HepG2 (cell line): ENCODE data around the gene PPOX. TPM values are rescaled to one million over a fixed set of nuclear protein-coding genes. Genes with fewer than 3 reads are reported as not detected.

Experiments used
- ATAC-seq: fragments of 200-7000 bp; cut with Tn5 transposase; 3 replicates; pipeline ENCODE4 v1.9.1; 2020; ENCODE audit warnings: mild to moderate bottlenecking, moderate library complexity
- BruUV-seq: library from RNA; stranded (reverse); fragments of 400-500 nt; replicated peaks from 2 replicates; lab custom pipeline; 2021; lab: Mats Ljungman, UMichigan
- CTCF ChIA-PET: fragments of 300-600 bp; formaldehyde crosslinking; extraction: SDS; loops from one replicate; lab custom pipeline; 2021; ENCODE audit warnings: low total read pairs, inconsistent platforms, low intra/inter-chr PET ratio; lab: Yijun Ruan, JAX
- POLR2A ChIA-PET: fragments of 350-600 bp; sonication (Branson Sonifier 250); formaldehyde crosslinking; loops from one replicate; lab custom pipeline; 2020; ENCODE audit warnings: antibody characterized with exemption, inconsistent platforms; lab: Yijun Ruan, JAX
- DNase-seq: peaks from one replicate; pipeline ENCODE4 v3.0.0-alpha.2; 2015; ENCODE audit warnings: low spot score
- FAIRE-seq: peaks from 3 replicates; lab custom pipeline; 2011; peaks lifted over from hg19 to GRCh38; lab: Jason Lieb, UNC
- H2AFZ ChIP-seq: one replicate; pipeline ENCODE4 v1.6.1; 2011; ENCODE audit warnings: low read length, inconsistent platforms
- H3K27ac ChIP-seq: fragments of 300-600 bp; 3 replicates; pipeline ENCODE4 v1.8.0; 2011; ENCODE audit warnings: mixed run types, mild to moderate bottlenecking, mixed read lengths, low read length, inconsistent platforms; ENCODE audit not compliant: insufficient read depth; ENCODE audit errors: extremely low read length
- H3K27me3 ChIP-seq, 2 experiments: fragments of 200-600 bp in 1 of 2; 2 replicates in 1 of 2; 3 replicates in 1 of 2; pipeline versions ENCODE4 v1.6.0 to v1.8.0; 2011; ENCODE audit warnings: low read length in 2 of 2, mild to moderate bottlenecking in 2 of 2, moderate library complexity in 2 of 2, inconsistent platforms in 1 of 2; ENCODE audit not compliant: insufficient read depth in 2 of 2, control insufficient read depth in 1 of 2
- H3K36me3 ChIP-seq, 2 experiments: fragments of 200-600 bp in 1 of 2; replicated peaks in 1 of 2; 2 replicates in 1 of 2; 3 replicates in 1 of 2; pipeline versions ENCODE4 v1.5.1 to v1.8.0; 2011; ENCODE audit warnings: low read length in 2 of 2, inconsistent platforms in 1 of 2; ENCODE audit not compliant: insufficient read depth in 2 of 2, control insufficient read depth in 1 of 2
- H3K4me1 ChIP-seq: 2 replicates; pipeline ENCODE4 v1.5.1; 2012; ENCODE audit warnings: low read length, inconsistent platforms; ENCODE audit not compliant: insufficient read depth
- H3K4me2 ChIP-seq: 2 replicates; pipeline ENCODE4 v1.6.0; 2011; ENCODE audit warnings: low read depth, low read length, inconsistent platforms
- H3K4me3 ChIP-seq, 3 experiments: fragments of 200-600 bp in 1 of 3; sonication (generic), shearing (Covaris generic) in 1 of 3; replicated peaks in 1 of 3; 2 replicates each; pipeline ENCODE4 v1.5.1; 2011 to 2016; ENCODE audit warnings: low read length in 3 of 3, inconsistent platforms in 2 of 3, low read depth in 2 of 3, mild to moderate bottlenecking in 2 of 3, control low read depth in 1 of 3, mixed read lengths in 1 of 3; ENCODE audit not compliant: insufficient read depth in 1 of 3
- H3K79me2 ChIP-seq: one replicate; pipeline ENCODE4 v1.6.1; 2011; ENCODE audit warnings: low read length, inconsistent platforms; ENCODE audit not compliant: insufficient read depth
- H3K9ac ChIP-seq: 2 replicates; pipeline ENCODE4 v1.6.0; 2011; ENCODE audit warnings: mild to moderate bottlenecking, low read depth, low read length, inconsistent platforms; ENCODE audit not compliant: insufficient read depth
- H3K9me3 ChIP-seq: 2 replicates; pipeline ENCODE4 v1.5.1; 2012; ENCODE audit warnings: mild to moderate bottlenecking, low read length
- H4K20me1 ChIP-seq: 2 replicates; pipeline ENCODE4 v1.6.0; 2011; ENCODE audit warnings: inconsistent platforms, mild to moderate bottlenecking, low read length, moderate library complexity; ENCODE audit not compliant: insufficient read depth
- CHD2 ChIP-seq: IDR thresholded peaks from 2 replicates; pipeline ENCODE4 v1.6.1; 2011; ENCODE audit warnings: low read depth, low read length, improper control_type of control experiment
- ETV6 ChIP-seq: sonication (generic); formaldehyde crosslinking; conservative IDR thresholded peaks from 2 replicates; pipeline ENCODE4 v1.4.0; 2020; ENCODE audit warnings: missing genetic modification reagents
- FOXK1 ChIP-seq: sonication (generic); formaldehyde crosslinking; IDR thresholded peaks from 2 replicates; pipeline ENCODE4 v1.4.0; 2020; ENCODE audit warnings: low read depth, missing genetic modification reagents, borderline replicate concordance
- HNF4A ChIP-seq: sonication (generic); formaldehyde crosslinking; IDR thresholded peaks from 2 replicates; pipeline ENCODE4 v1.4.0; 2020; ENCODE audit warnings: missing genetic modification reagents
- MTF1 ChIP-seq: sonication (generic); formaldehyde crosslinking; IDR thresholded peaks from 2 replicates; pipeline ENCODE4 v1.5.0; 2020; ENCODE audit warnings: missing genetic modification reagents
- SMC3 ChIP-seq: IDR thresholded peaks from 2 replicates; pipeline ENCODE4 v1.6.1; 2011; ENCODE audit warnings: low read length, improper control_type of control experiment
- SOX13 ChIP-seq, 3 experiments: fragments of 450-650 bp in 1 of 3; sonication (generic) in 1 of 3; formaldehyde crosslinking in 1 of 3; IDR thresholded peaks in 2 of 3; conservative IDR thresholded peaks in 1 of 3; 2 replicates each; pipeline versions ENCODE4 v1.5.0 to v1.6.1; 2016 to 2020; ENCODE audit warnings: antibody characterized with exemption in 1 of 3, mild to moderate bottlenecking in 1 of 3, missing compliant biosample characterization in 1 of 3, missing genetic modification reagents in 1 of 3, moderate library complexity in 1 of 3
- TEAD3 ChIP-seq: optimal IDR thresholded peaks from 2 replicates; pipeline ENCODE3; 2016; ENCODE audit warnings: borderline replicate concordance
- ZFP37 ChIP-seq: sonication (generic); formaldehyde crosslinking; IDR thresholded peaks from 2 replicates; pipeline ENCODE4 v1.4.0; 2020; ENCODE audit warnings: missing genetic modification reagents, borderline replicate concordance
- ZFP82 ChIP-seq: sonication (generic); formaldehyde crosslinking; IDR thresholded peaks from 2 replicates; pipeline ENCODE4 v1.5.1; 2020; ENCODE audit warnings: mild to moderate bottlenecking, missing genetic modification reagents, borderline replicate concordance
- ZFX ChIP-seq: sonication (generic); formaldehyde crosslinking; IDR thresholded peaks from 2 replicates; pipeline ENCODE4 v1.4.0; 2020; ENCODE audit warnings: mild to moderate bottlenecking, low read depth, missing genetic modification reagents, moderate library complexity
- ZNF547 ChIP-seq: sonication (generic); formaldehyde crosslinking; IDR thresholded peaks from 2 replicates; pipeline ENCODE4 v1.5.1; 2020; ENCODE audit warnings: mild to moderate bottlenecking, missing genetic modification reagents
- ZNF577 ChIP-seq: sonication (generic); formaldehyde crosslinking; IDR thresholded peaks from 2 replicates; pipeline ENCODE4 v1.4.0; 2020; ENCODE audit warnings: mild to moderate bottlenecking, low read depth, missing genetic modification reagents, borderline replicate concordance
- ZNF777 ChIP-seq: sonication (generic); formaldehyde crosslinking; IDR thresholded peaks from 2 replicates; pipeline ENCODE4 v1.4.0; 2020; ENCODE audit warnings: missing genetic modification reagents
- WGBS: methylation state at CpG from one replicate; pipeline ENCODE4 v1.1.6; 2017; ENCODE audit warnings: low lambda C conversion rate; 5-methylcytosine and 5-hydroxymethylcytosine counted together
- in situ Hi-C: cut with HindIII; loops from 2 replicates; pipeline ENCODE4 v1.10.0; 2017; ENCODE audit warnings: low pct_unique_long_range_greater_than_20kb; ENCODE audit not compliant: extremely low pct_ligation_motif_present
- intact Hi-C: fragments of 100-400 bp; cut with micrococcal nuclease; formaldehyde crosslinking; loops from one replicate; pipeline ENCODE4 v1.10.0; 2022; ENCODE audit not compliant: unreplicated experiment
- polyA plus RNA-seq, 8 experiments: library from polyadenylated mRNA; depleted of rRNA in 3 of 8; stranded (reverse) in 7 of 8; unstranded in 1 of 8; fragments of >200 nt; fragmentation: Illumina TruSeq in 4 of 8; extraction: Trizol in 4 of 8; gene quantifications; 2 replicates each; pipeline versions ENCODE4 v1.2.1 to v1.2.3, GENCODE V29; 2011 to 2016; ENCODE audit warnings: low read depth in 4 of 8, missing spikeins in 1 of 8, mixed read lengths in 1 of 8; ENCODE audit not compliant: insufficient read depth in 1 of 8
- total RNA-seq, 5 experiments: library from RNA; depleted of rRNA; stranded (reverse); fragments of >200 nt; fragmentation: Illumina TruSeq; extraction: Trizol; gene quantifications; 2 replicates each; pipeline ENCODE4 v1.2.3, GENCODE V29; 2016; ENCODE audit warnings: low read depth in 1 of 5
- TF ChIP-seq, protein P1 (sequence below), 2 experiments: sonication (generic) in 1 of 2; formaldehyde crosslinking in 1 of 2; IDR thresholded peaks; 2 replicates each; pipeline versions ENCODE4 v1.4.0 to v1.6.1; 2018 to 2020; ENCODE audit warnings: missing genetic modification reagents in 2 of 2, borderline replicate concordance in 1 of 2, low read depth in 1 of 2, mild to moderate bottlenecking in 1 of 2, missing biosample characterization in 1 of 2
- TF ChIP-seq, protein P2 (sequence below): sonication (generic); formaldehyde crosslinking; IDR thresholded peaks from 2 replicates; pipeline ENCODE4 v1.8.0; 2022; ENCODE audit warnings: missing genetic modification reagents, mild to moderate bottlenecking, borderline replicate concordance
- TF ChIP-seq, protein P3 (sequence below), 2 experiments: fragments of 450-650 bp in 1 of 2; sonication (generic) in 1 of 2; formaldehyde crosslinking; IDR thresholded peaks; 2 replicates each; pipeline versions ENCODE4 v1.5.0 to v1.8.0; 2020 to 2022; ENCODE audit warnings: mild to moderate bottlenecking in 1 of 2, missing genetic modification reagents in 1 of 2

The PPOX gene
- total and polyA plus RNA-seq, 2 of the 13 experiments (the other 11 are each of a cell fraction or from before 2014, with no cell fraction given): 15.5 to 27.7 TPM

DNA sequence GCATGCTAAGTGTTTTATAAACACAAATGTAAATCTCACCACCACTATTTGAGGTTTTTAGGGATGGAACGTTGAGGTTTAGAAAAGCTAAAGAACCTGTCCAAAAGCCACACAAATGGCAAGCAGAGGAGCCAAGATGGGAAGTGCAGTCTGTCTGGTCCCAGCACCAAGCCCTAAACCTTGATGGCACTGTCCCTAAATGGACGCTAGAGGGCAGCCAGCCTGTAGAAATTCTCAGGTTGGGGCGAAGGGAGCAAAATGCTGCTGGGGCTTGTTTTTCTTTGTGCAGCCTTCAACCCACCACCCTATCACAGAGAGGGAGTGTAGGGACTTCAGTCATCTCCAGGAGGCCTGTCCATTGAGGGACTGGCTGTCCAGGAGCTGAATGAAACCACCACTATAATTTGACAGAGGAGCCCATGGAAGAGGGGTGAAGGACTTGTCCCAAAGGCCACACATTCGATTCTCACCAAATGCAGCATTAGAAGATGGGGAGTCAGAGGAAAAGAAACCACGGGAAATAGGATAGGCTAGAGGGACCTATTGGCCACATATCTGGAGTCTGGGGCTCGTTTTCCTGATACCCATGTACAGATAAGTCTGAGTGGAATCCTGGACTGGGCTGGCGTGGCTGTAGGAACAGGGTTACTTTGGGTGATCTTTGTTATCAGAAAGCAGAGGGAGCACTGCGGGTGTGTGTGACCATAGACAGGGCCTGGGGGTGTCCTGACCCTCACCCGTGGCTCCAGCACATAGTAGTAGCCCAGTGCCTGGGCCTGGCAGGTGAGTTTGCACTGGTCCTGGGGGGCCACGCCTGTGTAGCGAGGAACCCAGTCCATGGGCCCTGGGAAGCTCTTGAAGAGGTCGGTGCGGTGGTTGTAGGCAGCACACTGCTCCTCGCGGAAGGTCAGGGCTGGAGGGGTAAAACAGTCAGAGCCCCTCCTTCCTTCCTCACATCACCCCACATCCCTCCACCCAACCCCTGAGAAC, 26.5 kb downstream of the PPOX start:
- no TSS peak for BruUV-seq
- intact Hi-C loops: loop anchor here (1.0 to 2.0 kb wide), 2 partner anchors 182 to 190 kb away; no protein-coding TSS in a partner anchor
- in situ Hi-C loops: no loop called here
- peak; percentile 85 for FAIRE-seq
- H3K27ac ChIP-seq: no peak overlapping the region
- H2AFZ ChIP-seq: no peak overlapping the region
- no peak overlapping the region for H3K4me3 ChIP-seq
- no peak overlapping the region for H3K9ac ChIP-seq
- ATAC-seq: peak; percentile 85
- 51% methylated on average over 9 of the region's 15 CpGs for WGBS
- no peaks in the 10 kb centered on the region for H3K79me2 ChIP-seq
- no peak overlapping the region; the same call in 1 of the 2 replicates for H3K4me2 ChIP-seq
- ChIA-PET CTCF (interaction anchor here (0.8 to 1.7 kb wide), 5 partner anchors 17 to 189 kb away, joined by 3 to 15 read pairs (median 7); partner anchors contain the start of gene TOMM40L), POLR2A (interaction anchor here (1.1 kb wide), 1 partner anchor 10 kb away, joined by 5 read pairs; the partner anchor contains the start of gene NDUFS2)
- no peaks in the 10 kb centered on the region for H3K9me3 ChIP-seq
- H4K20me1 ChIP-seq: no peaks in the 10 kb centered on the region
- H3K27me3 ChIP-seq: no peaks in the 10 kb centered on the region
- no peaks in the 10 kb centered on the region; a peak in 1 of 5 replicates for H3K36me3 ChIP-seq
- peak; percentile 72 for DNase-seq
- peaks cover 30% of the 10 kb centered on the region for H3K4me1 ChIP-seq
- TF ChIP-seq SOX13 (IDR thresholded peaks at IDR 0.05) (no peak), SOX13 (CRISPR knock-in tag; conservative IDR thresholded peaks at IDR 0.05 in 1 of 2, IDR thresholded peaks at IDR 0.05 in 1 of 2) (no peak), TEAD3 (CRISPR knock-in tag) (no peak), ZNF777 (CRISPR knock-in tag) (no peak), FOXK1 (CRISPR knock-in tag) (peak; percentile 19; the same call in 1 of the 2 replicates), ZFP82 (CRISPR knock-in tag) (no peak), ZFP37 (CRISPR knock-in tag) (0 out of 2 replicates have a peak, but pooled peaks have one; percentile 42), ZNF577 (CRISPR knock-in tag) (no peak), ZNF547 (peak; percentile 51; the same call in 1 of the 2 replicates), MTF1 (no peak), CHD2 (no peak), SMC3 (peak; percentile 81), HNF4A (CRISPR knock-in tag) (0 out of 2 replicates have a peak, but pooled peaks have one; percentile 13), ETV6 (no peak), ZFX (CRISPR knock-in tag) (0 out of 2 replicates have a peak, but pooled peaks have one; percentile 20)
- TF ChIP-seq, protein P1, sequence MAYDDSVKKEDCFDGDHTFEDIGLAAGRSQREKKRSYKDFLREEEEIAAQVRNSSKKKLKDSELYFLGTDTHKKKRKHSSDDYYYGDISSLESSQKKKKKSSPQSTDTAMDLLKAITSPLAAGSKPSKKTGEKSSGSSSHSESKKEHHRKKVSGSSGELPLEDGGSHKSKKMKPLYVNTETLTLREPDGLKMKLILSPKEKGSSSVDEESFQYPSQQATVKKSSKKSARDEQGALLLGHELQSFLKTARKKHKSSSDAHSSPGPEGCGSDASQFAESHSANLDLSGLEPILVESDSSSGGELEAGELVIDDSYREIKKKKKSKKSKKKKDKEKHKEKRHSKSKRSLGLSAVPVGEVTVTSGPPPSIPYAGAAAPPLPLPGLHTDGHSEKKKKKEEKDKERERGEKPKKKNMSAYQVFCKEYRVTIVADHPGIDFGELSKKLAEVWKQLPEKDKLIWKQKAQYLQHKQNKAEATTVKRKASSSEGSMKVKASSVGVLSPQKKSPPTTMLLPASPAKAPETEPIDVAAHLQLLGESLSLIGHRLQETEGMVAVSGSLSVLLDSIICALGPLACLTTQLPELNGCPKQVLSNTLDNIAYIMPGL (CRISPR knock-in tag; IDR thresholded peaks at IDR 0.05; ENCODE audit: borderline replicate concordance in 1 of 2, low read depth in 1 of 2): peak; percentile 24 to 29; a peak in 1 of 4 replicates
- TF ChIP-seq, protein P2, sequence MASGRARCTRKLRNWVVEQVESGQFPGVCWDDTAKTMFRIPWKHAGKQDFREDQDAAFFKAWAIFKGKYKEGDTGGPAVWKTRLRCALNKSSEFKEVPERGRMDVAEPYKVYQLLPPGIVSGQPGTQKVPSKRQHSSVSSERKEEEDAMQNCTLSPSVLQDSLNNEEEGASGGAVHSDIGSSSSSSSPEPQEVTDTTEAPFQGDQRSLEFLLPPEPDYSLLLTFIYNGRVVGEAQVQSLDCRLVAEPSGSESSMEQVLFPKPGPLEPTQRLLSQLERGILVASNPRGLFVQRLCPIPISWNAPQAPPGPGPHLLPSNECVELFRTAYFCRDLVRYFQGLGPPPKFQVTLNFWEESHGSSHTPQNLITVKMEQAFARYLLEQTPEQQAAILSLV: no peak
- TF ChIP-seq, protein P3, sequence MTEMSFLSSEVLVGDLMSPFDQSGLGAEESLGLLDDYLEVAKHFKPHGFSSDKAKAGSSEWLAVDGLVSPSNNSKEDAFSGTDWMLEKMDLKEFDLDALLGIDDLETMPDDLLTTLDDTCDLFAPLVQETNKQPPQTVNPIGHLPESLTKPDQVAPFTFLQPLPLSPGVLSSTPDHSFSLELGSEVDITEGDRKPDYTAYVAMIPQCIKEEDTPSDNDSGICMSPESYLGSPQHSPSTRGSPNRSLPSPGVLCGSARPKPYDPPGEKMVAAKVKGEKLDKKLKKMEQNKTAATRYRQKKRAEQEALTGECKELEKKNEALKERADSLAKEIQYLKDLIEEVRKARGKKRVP (CRISPR knock-in tag; IDR thresholded peaks at IDR 0.05): no peak
